ENCODE data around the gene TBCK.
A peak's percentile ranks its signal among the peaks of the same experiment; 100 is the strongest.

Gene TBCK

GRCh38 chr4:106306561-106306960, 9.4 kb downstream of the TBCK start:
- H3K36me3 Mint-ChIP-seq = peaks cover 31% of the 10 kb centered on the region
- peaks cover 9% of the 10 kb centered on the region for H3K4me1 Mint-ChIP-seq
- no peak overlapping the region for H3K4me3 Mint-ChIP-seq
- ATAC-seq = no peak
- no peak overlapping the region for H3K27ac Mint-ChIP-seq
- DNase-seq (ENCODE audit: low spot score in 2 of 2) = no peak
- H3K9me3 Mint-ChIP-seq = no peaks in the 10 kb centered on the region

- Mint-ChIP-seq H3K36me3 (peaks cover 31% of the 10 kb centered on the region), H3K4me1 (peaks cover 9% of the 10 kb centered on the region), H3K9me3 (no peaks in the 10 kb centered on the region), H3K27ac (no peak overlapping the region), H3K4me3 (no peak overlapping the region)
- no peak for ATAC-seq
- no peak for DNase-seq (ENCODE audit: low spot score in 2 of 2)
Measured at GRCh38 chr4:106305435-106306055, 10.5 kb downstream of the TBCK start.

- H3K4me1 Mint-ChIP-seq = peaks cover 5% of the 10 kb centered on the region
- no peaks in the 10 kb centered on the region for H3K9me3 Mint-ChIP-seq
- H3K36me3 Mint-ChIP-seq = peaks cover 39% of the 10 kb centered on the region
- ATAC-seq (no peak), DNase-seq (ENCODE audit: low spot score in 2 of 2) (no peak)
- peak overlapping the region; percentile 20 for H3K27ac Mint-ChIP-seq
- H3K4me3 Mint-ChIP-seq = no peak overlapping the region
Measured at GRCh38 chr4:106304632-106305031, 11.4 kb downstream of the TBCK start.

GRCh38 chr4:106303548-106304281, 12.3 kb downstream of the TBCK start:
- peaks cover 43% of the 10 kb centered on the region for H3K36me3 Mint-ChIP-seq
- H3K27ac Mint-ChIP-seq = no peak overlapping the region
- H3K9me3 Mint-ChIP-seq = no peaks in the 10 kb centered on the region
- ATAC-seq (no peak), DNase-seq (ENCODE audit: low spot score in 2 of 2) (no peak)
- peaks cover 5% of the 10 kb centered on the region for H3K4me1 Mint-ChIP-seq
- no peak overlapping the region for H3K4me3 Mint-ChIP-seq

- ATAC-seq = no peak
- Mint-ChIP-seq H3K36me3 (peaks cover 53% of the 10 kb centered on the region), H3K4me3 (no peak overlapping the region), H3K4me1 (peaks cover 5% of the 10 kb centered on the region), H3K27ac (no peak overlapping the region), H3K9me3 (no peaks in the 10 kb centered on the region)
- no peak for DNase-seq (ENCODE audit: low spot score in 2 of 2)
Measured at GRCh38 chr4:106302062-106302438, 14.0 kb downstream of the TBCK start.

GRCh38 chr4:106301393-106302061, 14.5 kb downstream of the TBCK start:
- peaks cover 5% of the 10 kb centered on the region for H3K4me1 Mint-ChIP-seq
- no peak overlapping the region for H3K4me3 Mint-ChIP-seq
- DNase-seq (ENCODE audit: low spot score in 2 of 2) = no peak
- peaks cover 50% of the 10 kb centered on the region for H3K36me3 Mint-ChIP-seq
- no peaks in the 10 kb centered on the region for H3K9me3 Mint-ChIP-seq
- H3K27ac Mint-ChIP-seq = no peak overlapping the region
- no peak for ATAC-seq

- ATAC-seq (no peak), DNase-seq (ENCODE audit: low spot score in 2 of 2) (no peak)
- H3K4me1 Mint-ChIP-seq = peaks cover 5% of the 10 kb centered on the region
- H3K4me3 Mint-ChIP-seq = no peak overlapping the region
- no peak overlapping the region for H3K27ac Mint-ChIP-seq
- peaks cover 52% of the 10 kb centered on the region for H3K36me3 Mint-ChIP-seq
- H3K9me3 Mint-ChIP-seq = no peaks in the 10 kb centered on the region
Measured at GRCh38 chr4:106299977-106300376, 16.0 kb downstream of the TBCK start.

- Mint-ChIP-seq H3K36me3 (peaks cover 72% of the 10 kb centered on the region), H3K4me1 (peaks cover 5% of the 10 kb centered on the region), H3K9me3 (no peaks in the 10 kb centered on the region), H3K27ac (no peak overlapping the region), H3K4me3 (no peak overlapping the region)
- ATAC-seq = no peak
- no peak for DNase-seq (ENCODE audit: low spot score in 2 of 2)
Measured at GRCh38 chr4:106297245-106298035, 18.6 kb downstream of the TBCK start.

- H3K4me1 Mint-ChIP-seq = no peaks in the 10 kb centered on the region
- no peak for ATAC-seq
- DNase-seq (ENCODE audit: low spot score in 2 of 2) = no peak
- H3K36me3 Mint-ChIP-seq = peaks cover 74% of the 10 kb centered on the region
- H3K9me3 Mint-ChIP-seq = no peaks in the 10 kb centered on the region
- no peak overlapping the region for H3K4me3 Mint-ChIP-seq
- no peak overlapping the region for H3K27ac Mint-ChIP-seq
Measured at GRCh38 chr4:106294062-106294461, 21.9 kb downstream of the TBCK start.

- H3K4me3 Mint-ChIP-seq = no peak overlapping the region
- H3K36me3 Mint-ChIP-seq = peaks cover 73% of the 10 kb centered on the region
- no peaks in the 10 kb centered on the region for H3K9me3 Mint-ChIP-seq
- DNase-seq (ENCODE audit: low spot score in 2 of 2) (no peak), ATAC-seq (no peak)
- H3K4me1 Mint-ChIP-seq = no peaks in the 10 kb centered on the region
- no peak overlapping the region for H3K27ac Mint-ChIP-seq
Measured at GRCh38 chr4:106291678-106292077, 24.3 kb downstream of the TBCK start.

- Mint-ChIP-seq H3K4me1 (no peaks in the 10 kb centered on the region), H3K4me3 (no peak overlapping the region), H3K27ac (no peak overlapping the region), H3K36me3 (peaks cover 53% of the 10 kb centered on the region), H3K9me3 (no peaks in the 10 kb centered on the region)
- DNase-seq (ENCODE audit: low spot score in 2 of 2) (no peak), ATAC-seq (no peak)
Measured at GRCh38 chr4:106289737-106290136, 26.3 kb downstream of the TBCK start.

GRCh38 chr4:106287353-106287969, 28.5 kb downstream of the TBCK start:
- Mint-ChIP-seq H3K4me3 (no peak overlapping the region), H3K27ac (no peak overlapping the region), H3K9me3 (no peaks in the 10 kb centered on the region), H3K4me1 (no peaks in the 10 kb centered on the region), H3K36me3 (peaks cover 33% of the 10 kb centered on the region)
- ATAC-seq (no peak), DNase-seq (ENCODE audit: low spot score in 2 of 2) (no peak)

- no peak overlapping the region for H3K27ac Mint-ChIP-seq
- no peaks in the 10 kb centered on the region for H3K9me3 Mint-ChIP-seq
- DNase-seq (ENCODE audit: low spot score in 2 of 2) (no peak), ATAC-seq (no peak)
- peaks cover 30% of the 10 kb centered on the region for H3K36me3 Mint-ChIP-seq
- H3K4me1 Mint-ChIP-seq = no peaks in the 10 kb centered on the region
- no peak overlapping the region for H3K4me3 Mint-ChIP-seq
Measured at GRCh38 chr4:106286611-106287010, 29.4 kb downstream of the TBCK start.

- no peak for ATAC-seq
- Mint-ChIP-seq H3K4me1 (no peaks in the 10 kb centered on the region), H3K27ac (no peak overlapping the region), H3K4me3 (no peak overlapping the region), H3K9me3 (no peaks in the 10 kb centered on the region), H3K36me3 (peaks cover 20% of the 10 kb centered on the region)
- DNase-seq (ENCODE audit: low spot score in 2 of 2) = no peak
Measured at GRCh38 chr4:106284227-106284626, 31.8 kb downstream of the TBCK start.

GRCh38 chr4:106277140-106277675, 38.8 kb downstream of the TBCK start:
- Mint-ChIP-seq H3K27ac (no peak overlapping the region), H3K4me1 (no peaks in the 10 kb centered on the region), H3K9me3 (no peaks in the 10 kb centered on the region), H3K4me3 (no peak overlapping the region), H3K36me3 (peaks cover under 1% of the 10 kb centered on the region)
- no peak for ATAC-seq
- DNase-seq (ENCODE audit: low spot score in 2 of 2) = no peak

All from stimulated activated effector memory CD8-positive, alpha-beta T cell treated with anti-CD3 and anti-CD28 coated beads, Interleukin-12 subunit alpha, Interleukin-12 subunit beta, amount 100 ng/mL, for 72 hours (primary cell).